GM10266 (cell line): ENCODE results near the gene CKAP2L.

ENCODE experiments used
- DNase-seq: peaks from one replicate; pipeline ENCODE4 v3.0.0; 2012; ENCODE audit errors: extremely low spot score
- TF ChIP-seq, protein P1 (sequence below): IDR thresholded peaks from 2 replicates; pipeline ENCODE4 v1.5.1; 2012; ENCODE audit warnings: mild to moderate bottlenecking, low read depth; ENCODE audit not compliant: control insufficient read depth, insufficient read depth; ENCODE audit errors: missing control alignments

Gene CKAP2L

DNA sequence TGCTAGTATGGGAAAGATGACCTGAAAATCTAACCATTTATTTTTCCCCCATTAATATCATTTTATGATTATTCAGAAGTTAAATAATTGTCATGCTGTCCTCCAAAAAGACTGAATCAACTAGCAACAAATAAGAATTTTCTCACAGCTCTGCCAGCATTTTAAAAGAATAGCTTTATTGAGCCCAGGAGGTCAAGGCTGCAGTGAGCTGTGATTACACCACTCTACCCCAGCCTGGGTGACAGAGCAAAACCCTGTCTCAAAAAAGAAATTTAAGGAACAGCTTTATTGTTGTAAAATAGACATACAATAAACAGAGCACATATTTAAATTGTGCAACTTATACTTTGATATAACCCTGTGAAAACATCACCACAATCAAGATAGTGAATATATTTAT lies 44.7 kb upstream of the CKAP2L start:
- no peak for DNase-seq
- TF ChIP-seq, protein P1, sequence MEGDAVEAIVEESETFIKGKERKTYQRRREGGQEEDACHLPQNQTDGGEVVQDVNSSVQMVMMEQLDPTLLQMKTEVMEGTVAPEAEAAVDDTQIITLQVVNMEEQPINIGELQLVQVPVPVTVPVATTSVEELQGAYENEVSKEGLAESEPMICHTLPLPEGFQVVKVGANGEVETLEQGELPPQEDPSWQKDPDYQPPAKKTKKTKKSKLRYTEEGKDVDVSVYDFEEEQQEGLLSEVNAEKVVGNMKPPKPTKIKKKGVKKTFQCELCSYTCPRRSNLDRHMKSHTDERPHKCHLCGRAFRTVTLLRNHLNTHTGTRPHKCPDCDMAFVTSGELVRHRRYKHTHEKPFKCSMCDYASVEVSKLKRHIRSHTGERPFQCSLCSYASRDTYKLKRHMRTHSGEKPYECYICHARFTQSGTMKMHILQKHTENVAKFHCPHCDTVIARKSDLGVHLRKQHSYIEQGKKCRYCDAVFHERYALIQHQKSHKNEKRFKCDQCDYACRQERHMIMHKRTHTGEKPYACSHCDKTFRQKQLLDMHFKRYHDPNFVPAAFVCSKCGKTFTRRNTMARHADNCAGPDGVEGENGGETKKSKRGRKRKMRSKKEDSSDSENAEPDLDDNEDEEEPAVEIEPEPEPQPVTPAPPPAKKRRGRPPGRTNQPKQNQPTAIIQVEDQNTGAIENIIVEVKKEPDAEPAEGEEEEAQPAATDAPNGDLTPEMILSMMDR, result no peak

DNA sequence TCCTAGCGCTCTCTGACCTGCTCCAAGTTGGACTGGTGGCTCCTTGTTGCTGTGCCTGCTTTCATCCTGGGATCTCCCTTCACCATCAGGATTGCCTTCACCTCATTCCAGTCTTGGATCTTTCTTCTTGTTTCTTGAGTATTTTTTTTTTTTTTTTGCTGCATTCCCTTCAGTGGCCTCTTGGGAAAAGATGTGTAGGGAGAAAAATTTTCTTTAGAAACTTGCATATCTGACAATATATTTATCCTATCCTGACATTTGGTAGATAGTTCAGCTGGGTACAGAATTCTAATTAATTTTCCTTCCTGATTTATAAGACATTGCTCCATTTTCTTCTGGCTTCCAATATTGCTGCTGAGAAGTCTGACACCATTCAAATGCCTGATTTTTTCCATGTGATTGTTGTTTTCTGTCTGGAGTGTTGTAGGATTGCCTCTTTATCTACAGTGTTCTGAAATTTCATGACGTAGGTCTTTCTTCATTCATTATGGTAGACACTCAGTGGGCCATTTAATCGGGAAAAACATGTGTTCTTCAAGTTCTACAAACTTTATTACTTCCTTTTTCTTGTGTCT lies 42.9 kb upstream of the CKAP2L start:
- TF ChIP-seq, protein P1, result no peak
- no peak for DNase-seq

DNA sequence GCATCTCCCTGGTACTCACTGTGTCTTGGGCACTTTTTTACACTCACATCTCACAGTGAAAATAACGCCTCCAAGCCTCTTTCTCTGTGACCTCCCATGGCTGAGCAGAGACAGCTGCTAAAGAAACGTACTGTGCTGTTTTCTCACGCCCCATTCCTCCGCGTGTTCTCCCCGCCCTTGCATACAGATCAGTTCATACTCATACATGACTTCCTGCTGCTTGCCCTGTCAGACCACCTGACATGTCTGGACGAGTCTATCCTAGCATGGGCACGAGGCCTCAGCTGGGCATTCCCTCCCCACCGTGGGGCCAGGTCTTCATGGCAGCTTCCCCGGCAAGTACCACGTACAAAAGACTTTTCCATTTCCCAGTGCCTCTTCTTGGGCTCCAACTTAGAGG lies 41.1 kb upstream of the CKAP2L start:
- TF ChIP-seq, protein P1, result no peak

DNA sequence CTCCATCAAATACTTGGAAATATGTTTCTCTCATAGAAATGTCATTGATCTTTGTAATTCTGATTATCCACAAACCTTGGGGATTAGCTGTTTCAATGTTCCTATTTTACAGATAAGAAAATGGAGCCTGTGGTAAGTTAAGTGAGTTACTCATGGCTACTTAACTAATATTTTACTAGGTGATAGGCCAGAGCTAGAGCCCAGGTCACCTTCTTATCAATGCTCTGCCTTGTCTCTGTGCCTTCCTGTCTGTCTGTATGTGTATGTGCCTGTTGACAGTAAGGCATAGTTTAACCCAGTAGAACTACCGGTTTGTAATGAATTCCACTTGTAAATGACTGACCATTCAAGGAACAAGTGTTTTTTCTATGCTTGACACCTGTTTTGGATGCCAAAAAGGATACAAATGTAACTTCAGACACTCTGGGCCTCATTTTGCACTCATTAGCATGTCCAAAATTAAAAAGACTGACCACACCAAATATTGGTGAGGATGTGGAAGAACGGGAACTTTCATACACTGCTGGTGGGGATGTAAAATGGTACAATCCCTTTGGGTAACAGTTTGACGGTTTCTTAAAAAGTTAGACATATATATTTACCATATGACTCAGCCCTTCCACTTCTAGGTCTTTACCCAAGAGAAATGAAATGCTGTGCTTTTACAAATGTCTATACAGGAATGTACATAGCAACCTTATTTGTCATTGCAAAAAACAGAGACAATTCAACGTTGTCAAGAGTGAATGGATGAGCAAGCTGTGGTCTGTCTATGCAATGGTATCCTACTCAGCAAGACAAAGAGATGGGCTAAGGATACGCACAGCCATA lies 39.5 kb upstream of the CKAP2L start:
- TF ChIP-seq, protein P1, result no peak
- DNase-seq, result peak; percentile 17

More for the DNA sequence above, 41.1 kb upstream of the CKAP2L start:
- peak; percentile 68 for DNase-seq

DNA sequence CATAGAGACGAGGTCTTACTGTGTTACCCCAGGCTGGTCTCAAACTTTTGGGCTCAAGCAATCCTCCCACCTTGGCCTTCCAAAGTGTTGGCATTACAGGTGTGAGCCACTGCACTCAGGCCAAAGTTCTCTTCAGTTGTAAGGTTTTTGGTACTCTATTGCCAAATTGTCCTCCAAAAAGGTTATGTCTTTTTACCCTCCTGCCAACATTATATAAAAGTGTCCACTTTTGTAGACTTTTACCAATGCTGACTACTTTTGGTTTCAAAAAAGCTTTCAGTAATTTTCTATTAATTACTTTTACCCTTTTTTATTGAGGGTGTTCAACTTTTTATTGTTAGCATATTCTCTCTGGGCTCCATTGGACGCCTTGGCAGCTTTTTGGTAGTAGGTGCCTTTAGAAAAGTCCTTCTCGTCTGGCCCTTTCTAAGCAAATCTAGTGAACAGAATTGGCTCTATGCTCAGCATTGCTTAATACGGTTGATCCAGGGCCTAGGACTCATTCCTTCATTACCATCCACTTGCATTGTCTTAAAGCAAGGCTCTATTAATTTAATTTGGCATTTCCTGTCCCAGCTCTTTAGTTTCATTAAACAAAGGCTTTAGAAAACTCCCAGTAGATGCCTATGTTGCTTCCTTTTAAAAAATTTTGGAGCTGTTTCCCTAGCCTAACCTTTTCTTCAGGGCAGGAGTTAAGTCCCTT lies 36.6 kb upstream of the CKAP2L start:
- no peak for DNase-seq
- TF ChIP-seq, protein P1, result no peak

DNA sequence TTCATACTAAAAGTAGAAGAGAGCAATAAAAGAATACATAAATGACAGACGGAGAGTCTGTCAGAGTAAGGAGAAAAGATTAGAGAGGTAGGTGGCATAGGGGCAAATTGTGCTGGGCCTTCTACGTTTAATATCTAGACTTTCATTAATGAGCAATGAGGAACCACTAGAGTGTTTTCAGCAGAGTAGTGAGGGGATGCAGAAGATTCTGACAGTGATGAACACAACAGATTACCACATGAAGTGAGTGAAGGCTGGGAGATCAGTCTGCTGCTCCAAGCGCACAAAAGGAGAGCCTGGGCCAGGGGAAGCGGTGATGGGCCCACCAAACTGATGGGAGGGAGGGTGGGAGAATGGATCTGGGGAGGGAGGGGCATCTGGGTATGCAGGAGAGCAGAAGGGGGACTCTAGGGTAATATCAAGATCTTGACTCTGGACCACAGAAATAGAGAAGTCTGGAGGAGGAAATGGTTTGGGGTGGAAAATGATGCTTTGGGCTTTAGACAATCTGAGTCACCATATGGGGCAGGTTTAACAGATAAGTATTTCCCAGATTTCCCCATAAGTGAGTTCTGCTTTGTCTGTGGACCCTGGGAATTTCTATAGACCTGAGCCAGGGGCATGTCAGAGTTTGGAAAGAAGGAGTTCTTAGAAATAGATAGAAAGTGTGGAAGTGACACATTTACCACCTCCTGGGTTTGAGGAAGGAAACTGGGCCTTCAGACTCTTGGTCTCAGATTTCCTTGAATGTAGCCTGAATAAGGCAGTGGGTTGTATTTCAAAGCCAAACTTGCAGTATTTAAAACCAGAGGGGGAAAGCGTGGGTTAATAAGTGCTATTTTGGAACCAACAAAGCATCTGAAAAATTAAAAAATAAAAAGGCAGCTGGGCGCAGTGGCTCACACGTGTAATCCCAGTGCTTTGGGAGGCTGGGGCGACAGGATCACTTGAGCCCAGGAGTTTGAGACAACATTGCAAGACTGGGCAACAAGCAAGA lies 34.9 kb upstream of the CKAP2L start:
- DNase-seq, result no peak
- TF ChIP-seq, protein P1, result no peak
